Thyroid gland (tissue), 4 donors: ENCODE measurements around the gene VOPP1. TPM values are rescaled to one million over a fixed set of nuclear protein-coding genes. Genes with fewer than 3 reads are reported as not detected.

Experiments used
- DNase-seq, 2 donors: peaks; one replicate each; pipeline ENCODE4 v3.0.0-alpha.2; 2019
- H3K27ac ChIP-seq, 3 donors: fragments of 200-600 bp; sonication (generic); 1 replicate in 2 of 3; 2 replicates in 1 of 3; pipeline ENCODE4 v1.5.1; 2016 to 2019; ENCODE audit warnings: mild to moderate bottlenecking in 1 of 3, moderate library complexity in 1 of 3
- H3K27me3 ChIP-seq: fragments of 200-600 bp; sonication (generic); one replicate; pipeline ENCODE4 v1.5.1; 2019
- H3K36me3 ChIP-seq, 2 donors: fragments of 200-600 bp; sonication (generic); one replicate each; pipeline ENCODE4 v1.5.1; 2016 to 2019
- H3K4me1 ChIP-seq, 2 donors: fragments of 200-600 bp; sonication (generic); one replicate each; pipeline ENCODE4 v1.5.1; 2017 to 2019
- H3K4me3 ChIP-seq, 3 donors: fragments of 200-600 bp; sonication (generic); replicated peaks in 1 of 3; 1 replicate in 2 of 3; 2 replicates in 1 of 3; pipeline ENCODE4 v1.5.1; 2016; ENCODE audit warnings: mild to moderate bottlenecking in 1 of 3
- H3K9me3 ChIP-seq: fragments of 200-600 bp; sonication (generic); one replicate; pipeline ENCODE4 v1.5.1; 2017
- POLR2A ChIP-seq, 2 donors: fragments of 450-650 bp; IDR thresholded peaks; one replicate each; pipeline ENCODE4 v1.6.1; 2017; ENCODE audit warnings: antibody characterized with exemption in 2 of 2, mild to moderate bottlenecking in 2 of 2, moderate library complexity in 1 of 2
- WGBS, 2 donors: methylation state at CpG; one replicate each; pipeline ENCODE4 v1.1.5; 2017; 5-methylcytosine and 5-hydroxymethylcytosine counted together
- intact Hi-C: fragments of 100-400 bp; cut with DNase I; formaldehyde crosslinking; loops from one replicate; pipeline ENCODE4 v1.15.1; 2023
- total RNA-seq, 4 donors: library from RNA; depleted of rRNA; stranded (reverse); fragments of >200 nt; gene quantifications; one replicate each; pipeline ENCODE4 v1.2.3, GENCODE V29; 2016
- TF ChIP-seq, protein P1 (sequence below), 6 experiments: fragments of 200-600 bp in 3 of 6; fragments of 450-650 bp in 3 of 6; sonication (generic) in 3 of 6; IDR thresholded peaks; one replicate each; pipeline ENCODE4 v1.5.1; 2016 to 2019; ENCODE audit warnings: antibody characterized with exemption in 6 of 6, mild to moderate bottlenecking in 2 of 6, inconsistent platforms in 1 of 6, moderate library complexity in 1 of 6

VOPP1 gene
- total RNA-seq, 4 donors from 2014 or later = 42.6 to 58.0 (median 46.2) TPM

DNA sequence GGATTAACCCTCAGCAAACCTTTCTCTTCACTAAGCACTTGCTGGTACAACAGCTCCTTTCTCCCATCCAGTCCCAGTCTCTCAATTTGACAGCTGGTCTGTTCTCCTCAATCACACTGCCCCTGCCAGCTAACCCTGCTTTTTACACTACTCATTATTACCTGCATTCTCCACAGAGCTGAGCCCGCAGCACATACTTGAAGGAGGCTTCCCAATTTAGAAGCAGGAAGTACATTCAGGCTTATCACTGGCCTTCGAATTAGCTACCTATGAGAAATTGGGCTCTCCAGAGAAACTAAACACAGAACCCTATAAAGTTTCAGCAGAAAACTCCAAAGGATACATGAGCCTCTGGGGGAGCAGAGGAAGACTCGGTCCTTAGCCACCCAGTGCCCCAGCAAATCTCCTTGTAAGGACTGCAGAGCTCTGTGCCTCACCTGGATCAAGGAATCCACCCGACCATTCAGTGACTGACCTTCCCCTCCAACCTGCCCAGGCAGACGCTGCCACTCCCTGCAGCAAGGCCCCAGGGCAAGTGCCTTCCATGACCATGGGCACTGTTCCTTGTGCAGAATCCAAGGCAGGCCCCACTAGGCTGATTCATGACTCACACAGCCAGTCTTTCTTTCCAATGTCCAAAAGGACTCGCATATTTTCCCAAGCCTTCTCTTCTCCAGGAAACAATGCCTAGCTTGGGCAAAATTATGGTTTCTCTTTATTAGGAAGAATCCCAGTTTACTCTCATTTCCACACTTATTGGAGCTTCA is 68.0 kb downstream of the VOPP1 start:
- Histone ChIP-seq H3K27ac (no peak overlapping the region), H3K36me3 (no peaks in the 10 kb centered on the region), H3K9me3 (no peaks in the 10 kb centered on the region), H3K27me3 (no peaks in the 10 kb centered on the region), H3K4me3 (no peak overlapping the region), H3K4me1 (no peaks in the 10 kb centered on the region)
- intact Hi-C loops = no loop called here
- WGBS, 2 donors = 84 to 92% methylated on average over 6 of the region's 6 CpGs
- DNase-seq = no peak
- TF ChIP-seq, protein P1, sequence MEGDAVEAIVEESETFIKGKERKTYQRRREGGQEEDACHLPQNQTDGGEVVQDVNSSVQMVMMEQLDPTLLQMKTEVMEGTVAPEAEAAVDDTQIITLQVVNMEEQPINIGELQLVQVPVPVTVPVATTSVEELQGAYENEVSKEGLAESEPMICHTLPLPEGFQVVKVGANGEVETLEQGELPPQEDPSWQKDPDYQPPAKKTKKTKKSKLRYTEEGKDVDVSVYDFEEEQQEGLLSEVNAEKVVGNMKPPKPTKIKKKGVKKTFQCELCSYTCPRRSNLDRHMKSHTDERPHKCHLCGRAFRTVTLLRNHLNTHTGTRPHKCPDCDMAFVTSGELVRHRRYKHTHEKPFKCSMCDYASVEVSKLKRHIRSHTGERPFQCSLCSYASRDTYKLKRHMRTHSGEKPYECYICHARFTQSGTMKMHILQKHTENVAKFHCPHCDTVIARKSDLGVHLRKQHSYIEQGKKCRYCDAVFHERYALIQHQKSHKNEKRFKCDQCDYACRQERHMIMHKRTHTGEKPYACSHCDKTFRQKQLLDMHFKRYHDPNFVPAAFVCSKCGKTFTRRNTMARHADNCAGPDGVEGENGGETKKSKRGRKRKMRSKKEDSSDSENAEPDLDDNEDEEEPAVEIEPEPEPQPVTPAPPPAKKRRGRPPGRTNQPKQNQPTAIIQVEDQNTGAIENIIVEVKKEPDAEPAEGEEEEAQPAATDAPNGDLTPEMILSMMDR (IDR thresholded peaks at IDR 0.05) = no peak
- no peak for TF ChIP-seq POLR2A (IDR thresholded peaks at IDR 0.05)

DNA sequence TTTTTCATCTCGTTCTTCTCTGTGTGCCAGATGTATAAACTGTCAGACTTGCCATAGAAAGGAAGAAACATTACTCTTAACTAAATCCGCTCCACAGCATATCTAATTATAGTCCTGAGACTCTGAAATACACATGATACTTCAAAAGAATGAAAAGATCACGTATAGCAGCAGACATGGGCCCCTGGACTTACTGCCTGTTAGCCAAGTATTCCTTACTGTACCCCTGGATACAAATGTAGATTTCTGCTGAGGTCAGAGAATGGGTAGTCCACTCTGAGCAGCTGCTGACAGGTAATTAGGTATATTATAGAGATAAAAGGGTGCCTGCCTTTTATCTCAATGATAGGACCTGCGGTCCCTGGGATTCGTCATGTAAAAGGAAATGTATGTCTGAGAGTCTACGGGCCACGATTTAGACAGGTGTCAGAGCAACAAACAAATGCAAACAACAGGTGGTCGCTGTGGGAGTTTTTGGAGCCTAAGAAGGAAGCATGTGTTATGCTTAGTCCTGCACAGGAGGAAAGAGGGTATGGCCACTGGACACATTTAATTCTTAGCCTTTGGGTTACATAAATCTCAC is 69.4 kb downstream of the VOPP1 start:
- intact Hi-C loops = no loop called here
- Histone ChIP-seq H3K4me1 (no peaks in the 10 kb centered on the region), H3K4me3 (no peak overlapping the region), H3K27ac (no peak overlapping the region), H3K27me3 (no peaks in the 10 kb centered on the region), H3K36me3 (no peaks in the 10 kb centered on the region), H3K9me3 (no peaks in the 10 kb centered on the region)
- DNase-seq = no peak
- WGBS, 2 donors = 91% methylated on average over 8 of the region's 8 CpGs
- no peak for TF ChIP-seq POLR2A (IDR thresholded peaks at IDR 0.05)
- TF ChIP-seq, protein P1 (IDR thresholded peaks at IDR 0.05) = no peak

DNA sequence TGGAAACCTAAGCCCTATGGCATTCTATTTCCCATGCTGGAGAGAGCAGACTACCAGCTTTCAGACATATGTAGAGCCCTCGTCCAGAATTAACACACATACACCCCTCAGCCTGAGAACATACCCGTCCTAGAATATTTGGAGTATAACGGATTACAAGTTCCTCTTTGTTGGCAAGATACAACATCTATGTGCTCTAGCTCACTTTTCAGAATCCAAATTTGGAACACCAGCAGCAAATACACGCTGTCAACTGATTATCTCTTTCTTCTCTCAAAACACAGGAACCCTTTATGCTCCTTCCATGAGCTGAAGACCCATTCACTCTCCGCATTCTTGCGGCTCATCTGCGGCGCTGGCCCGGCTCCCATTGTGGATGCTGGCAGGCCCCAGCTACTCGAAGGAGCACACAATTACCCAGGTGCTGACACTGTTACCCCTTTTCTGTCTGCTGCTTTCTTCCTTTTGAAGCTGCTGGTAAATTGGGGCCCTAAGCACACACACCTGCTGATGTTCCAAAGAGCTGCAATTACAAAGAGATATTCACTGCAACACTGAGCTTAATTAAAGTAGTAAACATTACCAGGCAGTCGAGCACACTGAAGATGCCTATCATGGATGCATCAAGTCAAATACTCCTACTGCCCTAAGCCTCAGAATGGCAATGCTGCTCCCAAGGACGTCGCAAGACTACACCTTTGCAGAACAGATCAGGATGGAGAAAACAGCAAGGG is 70.0 kb downstream of the VOPP1 start:
- no peak overlapping the region for H3K27ac ChIP-seq
- 92 to 94% methylated on average over 13 of the region's 13 CpGs for WGBS, 2 donors
- H3K9me3 ChIP-seq = no peaks in the 10 kb centered on the region
- no peaks in the 10 kb centered on the region for H3K4me1 ChIP-seq
- intact Hi-C loops = no loop called here
- no peaks in the 10 kb centered on the region for H3K27me3 ChIP-seq
- no peak overlapping the region for H3K4me3 ChIP-seq
- TF ChIP-seq POLR2A (IDR thresholded peaks at IDR 0.05) = no peak
- TF ChIP-seq, protein P1 (IDR thresholded peaks at IDR 0.05) = no peak
- no peak for DNase-seq
- no peaks in the 10 kb centered on the region for H3K36me3 ChIP-seq

DNA sequence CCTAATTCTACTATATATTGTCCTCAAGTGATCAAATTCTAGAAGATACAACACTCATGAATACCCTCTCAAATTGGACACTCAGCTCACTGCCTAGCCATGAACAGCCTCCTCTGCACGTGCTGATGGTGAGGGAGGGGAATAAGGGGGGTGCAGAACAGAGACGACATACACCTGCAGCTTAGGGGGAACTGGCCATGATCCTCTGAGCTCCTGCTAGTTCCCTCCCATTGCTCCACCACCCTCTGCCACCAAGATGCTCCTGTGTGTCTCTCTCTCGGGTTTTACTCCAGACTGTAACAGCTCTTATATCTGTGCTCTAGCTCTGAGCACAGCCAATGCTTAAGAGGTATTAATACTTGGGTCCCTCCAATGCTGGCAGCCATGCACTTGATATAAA is 70.7 kb downstream of the VOPP1 start:
- no peaks in the 10 kb centered on the region for H3K27me3 ChIP-seq
- no peak overlapping the region for H3K27ac ChIP-seq
- DNase-seq = no peak
- H3K36me3 ChIP-seq = peaks cover 0 to 4% of the 10 kb centered on the region in 2 donors
- no peak overlapping the region for H3K4me3 ChIP-seq
- 57 to 58% methylated on average over 3 of the region's 3 CpGs for WGBS, 2 donors
- no peaks in the 10 kb centered on the region for H3K4me1 ChIP-seq
- H3K9me3 ChIP-seq = no peaks in the 10 kb centered on the region
- intact Hi-C loops = no loop called here
- no peak for TF ChIP-seq POLR2A (IDR thresholded peaks at IDR 0.05)
- TF ChIP-seq, protein P1 (IDR thresholded peaks at IDR 0.05) = no peak
